ENCODE data around the gene ZCCHC7. TPM values are rescaled to one million over a fixed set of nuclear protein-coding genes. Genes with fewer than 3 reads are reported as not detected.

The ZCCHC7 gene
- total RNA-seq, 1 experiment from 2014 or later: 27.9 TPM

DNA sequence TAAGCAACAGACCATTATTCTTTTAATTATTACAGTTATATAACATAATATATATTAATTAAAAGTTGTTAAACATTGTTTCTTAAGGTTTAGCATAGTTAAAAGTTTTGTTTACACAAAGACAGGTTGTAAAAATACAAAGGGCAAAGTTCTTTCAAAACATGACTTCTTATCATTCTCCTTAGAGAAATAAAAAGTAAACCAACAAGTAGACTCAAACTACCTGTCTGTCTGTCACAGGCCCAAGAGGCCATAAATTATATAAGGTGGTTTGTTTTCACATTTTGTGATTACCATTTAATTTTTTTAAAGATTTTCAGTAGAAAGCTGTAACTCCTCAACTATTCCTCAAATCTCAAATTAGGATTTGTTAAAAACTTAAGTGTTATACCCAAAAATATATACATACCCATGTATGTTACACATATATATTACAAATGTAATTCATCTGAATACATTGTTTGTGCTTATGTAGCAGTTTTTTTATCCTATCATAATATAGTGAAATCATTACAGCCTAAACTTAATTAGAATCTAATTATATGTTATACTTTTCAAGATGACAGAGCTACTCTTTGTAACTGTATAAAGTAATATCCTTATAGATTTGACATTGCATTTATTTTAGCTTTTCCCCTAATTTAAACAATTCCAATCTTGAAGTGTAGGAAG, 208.3 kb downstream of the ZCCHC7 start:
- no peaks in the 10 kb centered on the region for H3K9me3 ChIP-seq (ENCODE audit: low read depth, low read length, poor library complexity, severe bottlenecking)
- ChIA-PET CTCF (interaction anchor here (0.6 to 2.5 kb wide), 5 partner anchors 331 to 455 kb away, joined by 3 to 12 read pairs (median 4); no protein-coding TSS in a partner anchor), POLR2A (ENCODE audit: low non-redundant PET) (interaction anchor here (0.9 kb wide), 1 partner anchor 129 kb away, joined by 3 read pairs; no protein-coding TSS in a partner anchor)
- H3K27ac ChIP-seq (ENCODE audit: low read depth, low read length, poor library complexity, severe bottlenecking): no peak overlapping the region
- no peak for TF ChIP-seq EZH2 (IDR thresholded peaks at IDR 0.05; ENCODE audit: borderline replicate concordance, low read depth, low read length, poor library complexity, severe bottlenecking)
- TF ChIP-seq CTCF (conservative IDR thresholded peaks at IDR 0.05; ENCODE audit: low read depth, low read length): no peak
- no peak for DNase-seq (ENCODE audit: low spot score)
- H3K36me3 ChIP-seq (ENCODE audit: insufficient read depth, low read length, poor library complexity, severe bottlenecking): no peaks in the 10 kb centered on the region
- no peaks in the 10 kb centered on the region for H3K27me3 ChIP-seq (replicated peaks; ENCODE audit: insufficient read depth, low read depth, low read length, poor library complexity)
- intact Hi-C loops (cut with micrococcal nuclease; ENCODE audit: unreplicated experiment): loop anchor here (1.0 to 5.0 kb wide), 3 partner anchors 332 to 456 kb away; no protein-coding TSS in a partner anchor
- H3K4me3 ChIP-seq (ENCODE audit: low read depth, low read length, poor library complexity, severe bottlenecking): no peak overlapping the region
- BruUV-seq (replicated peaks): no TSS peak
- H3K4me1 ChIP-seq (ENCODE audit: insufficient read depth, low read length, poor library complexity, severe bottlenecking): peaks cover 96% of the 10 kb centered on the region

DNA sequence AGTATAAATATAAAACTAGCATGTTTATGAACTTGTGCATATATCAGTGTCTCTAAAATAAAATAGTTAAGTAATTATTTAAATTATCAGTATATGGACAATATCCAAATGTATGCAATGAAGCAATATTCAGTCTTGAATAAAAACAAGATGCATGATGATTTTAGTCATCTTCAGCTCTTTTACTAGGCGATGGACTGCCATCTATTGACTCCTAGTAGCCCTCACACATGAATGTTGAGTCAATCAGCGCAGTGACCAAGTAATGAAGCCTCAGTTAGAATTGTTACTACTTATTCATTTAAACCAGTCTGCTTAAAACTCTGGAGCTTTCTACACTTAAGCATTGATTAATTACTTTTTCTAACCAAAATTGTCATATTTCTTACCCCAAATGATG, 209.2 kb downstream of the ZCCHC7 start:
- Histone ChIP-seq H3K4me3 (ENCODE audit: low read depth, low read length, poor library complexity, severe bottlenecking) (no peak overlapping the region), H3K36me3 (ENCODE audit: insufficient read depth, low read length, poor library complexity, severe bottlenecking) (no peaks in the 10 kb centered on the region), H3K4me1 (ENCODE audit: insufficient read depth, low read length, poor library complexity, severe bottlenecking) (peaks cover 96% of the 10 kb centered on the region), H3K9me3 (ENCODE audit: low read depth, low read length, poor library complexity, severe bottlenecking) (no peaks in the 10 kb centered on the region), H3K27ac (ENCODE audit: low read depth, low read length, poor library complexity, severe bottlenecking) (no peak overlapping the region), H3K27me3 (replicated peaks; ENCODE audit: insufficient read depth, low read depth, low read length, poor library complexity) (no peaks in the 10 kb centered on the region)
- ChIA-PET CTCF (interaction anchor here (0.7 to 2.5 kb wide), 5 partner anchors 332 to 457 kb away, joined by 3 to 12 read pairs (median 3); no protein-coding TSS in a partner anchor), POLR2A (ENCODE audit: low non-redundant PET) (no interaction called here)
- DNase-seq (ENCODE audit: low spot score): peak; percentile 81
- intact Hi-C loops (cut with micrococcal nuclease; ENCODE audit: unreplicated experiment): loop anchor here (2.0 to 5.0 kb wide), 2 partner anchors 347 to 457 kb away; no protein-coding TSS in a partner anchor
- peak; percentile 72 for TF ChIP-seq CTCF (conservative IDR thresholded peaks at IDR 0.05; ENCODE audit: low read depth, low read length)
- no peak for TF ChIP-seq EZH2 (IDR thresholded peaks at IDR 0.05; ENCODE audit: borderline replicate concordance, low read depth, low read length, poor library complexity, severe bottlenecking)
- BruUV-seq (replicated peaks): no TSS peak

- Histone ChIP-seq H3K4me1 (ENCODE audit: insufficient read depth, low read length, poor library complexity, severe bottlenecking) (peaks cover 94% of the 10 kb centered on the region), H3K36me3 (ENCODE audit: insufficient read depth, low read length, poor library complexity, severe bottlenecking) (no peaks in the 10 kb centered on the region), H3K27me3 (replicated peaks; ENCODE audit: insufficient read depth, low read depth, low read length, poor library complexity) (no peaks in the 10 kb centered on the region), H3K4me3 (ENCODE audit: low read depth, low read length, poor library complexity, severe bottlenecking) (no peak overlapping the region), H3K9me3 (ENCODE audit: low read depth, low read length, poor library complexity, severe bottlenecking) (no peaks in the 10 kb centered on the region), H3K27ac (ENCODE audit: low read depth, low read length, poor library complexity, severe bottlenecking) (peak overlapping the region; percentile 34)
- CTCF ChIA-PET: no interaction called here
- intact Hi-C loops (cut with micrococcal nuclease; ENCODE audit: unreplicated experiment): loop anchor here (2.0 to 10.0 kb wide), 3 partner anchors 35 to 307 kb away; no protein-coding TSS in a partner anchor
- BruUV-seq (replicated peaks): no TSS peak
- DNase-seq (ENCODE audit: low spot score): no peak
- no peak for TF ChIP-seq CTCF (conservative IDR thresholded peaks at IDR 0.05; ENCODE audit: low read depth, low read length)
- TF ChIP-seq EZH2 (IDR thresholded peaks at IDR 0.05; ENCODE audit: borderline replicate concordance, low read depth, low read length, poor library complexity, severe bottlenecking): no peak
- POLR2A ChIA-PET (ENCODE audit: low non-redundant PET): no interaction called here
These were observed 211.5 kb downstream of the ZCCHC7 start for GRCh38 chr9:37331871-37332270.

Measured in A673 (cell line).